ENCODE data around the gene CBX4.

The CBX4 gene

DNA sequence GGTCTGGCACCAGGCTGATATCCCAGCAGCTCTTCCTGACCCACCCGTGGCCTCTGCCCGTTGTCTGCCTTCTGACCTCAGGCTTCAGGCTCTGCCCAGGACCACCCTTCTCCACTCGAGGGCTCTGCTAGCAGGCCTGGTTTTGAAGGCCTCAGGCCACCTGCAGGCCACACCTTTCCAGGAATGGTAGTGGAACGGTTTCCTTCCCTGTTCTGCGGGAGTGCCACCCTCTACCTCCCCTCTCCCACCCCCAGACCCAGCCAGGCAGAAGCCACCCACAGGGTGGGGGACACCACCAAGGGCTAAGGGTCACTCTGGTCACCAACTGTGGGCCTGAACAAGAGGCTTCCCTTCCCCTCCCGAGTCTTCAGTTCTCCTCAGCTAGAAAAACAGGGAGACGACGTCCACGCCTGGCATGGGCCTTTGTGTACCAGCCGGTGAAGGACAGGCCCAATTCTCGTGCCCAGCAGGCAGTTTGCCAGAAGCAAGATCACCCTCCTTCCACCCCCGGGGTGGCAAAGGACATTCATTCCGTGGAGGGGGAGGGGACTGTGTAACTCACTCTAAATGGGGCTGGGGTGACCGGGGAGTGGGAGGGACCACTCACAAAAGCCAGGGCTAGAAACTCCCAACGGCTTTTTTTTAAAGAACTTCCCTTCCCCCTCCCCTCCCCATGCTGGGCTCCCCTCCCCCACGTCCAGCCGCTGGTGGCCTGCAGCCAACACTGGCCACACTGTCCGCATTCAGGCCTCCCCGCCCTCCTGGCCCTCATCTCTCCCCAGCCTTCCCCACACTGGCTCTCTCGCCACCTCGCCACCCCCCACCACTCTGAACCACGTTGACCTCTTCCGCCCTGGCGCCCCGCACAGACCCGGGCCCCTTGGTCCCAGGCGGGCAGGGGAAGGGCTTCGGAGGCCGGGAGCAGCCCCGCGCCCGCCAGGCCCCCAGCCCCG, 7.7 kb downstream of the CBX4 start:
- no peak for DNase-seq (ENCODE audit: low read depth in 2 of 3, low spot score in 1 of 3)

GRCh38 chr17:79830763-79831264, 8.4 kb downstream of the CBX4 start:
- no peak for DNase-seq (ENCODE audit: low read depth in 2 of 3, low spot score in 1 of 3)

GRCh38 chr17:79830303-79830702, 8.9 kb downstream of the CBX4 start:
- no peak for DNase-seq (ENCODE audit: low read depth in 2 of 3, low spot score in 1 of 3)

- no peak for DNase-seq (ENCODE audit: low read depth in 2 of 3, low spot score in 1 of 3)
Measured at GRCh38 chr17:79829457-79829856, 9.8 kb downstream of the CBX4 start.

DNA sequence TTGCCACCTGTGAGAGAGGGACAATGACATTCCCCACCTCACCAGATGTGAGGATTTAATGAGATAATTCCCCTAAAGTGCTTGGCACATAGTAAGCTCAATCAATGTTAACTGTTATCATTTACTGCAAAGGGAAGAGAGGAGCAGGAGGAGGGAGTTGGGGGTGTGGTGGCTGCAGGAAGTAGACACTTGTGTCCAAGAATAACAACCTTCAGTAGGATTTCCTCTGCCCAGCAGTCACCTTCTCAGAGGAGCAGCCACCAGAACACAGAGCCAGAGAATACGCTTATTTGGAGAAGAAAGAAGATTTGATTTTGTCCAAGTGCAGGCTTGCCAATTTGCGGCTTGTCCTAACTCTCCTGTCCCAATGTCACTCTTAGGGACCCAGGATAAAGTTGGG, 10.2 kb downstream of the CBX4 start:
- no peak for DNase-seq (ENCODE audit: low read depth in 2 of 3, low spot score in 1 of 3)

DNA sequence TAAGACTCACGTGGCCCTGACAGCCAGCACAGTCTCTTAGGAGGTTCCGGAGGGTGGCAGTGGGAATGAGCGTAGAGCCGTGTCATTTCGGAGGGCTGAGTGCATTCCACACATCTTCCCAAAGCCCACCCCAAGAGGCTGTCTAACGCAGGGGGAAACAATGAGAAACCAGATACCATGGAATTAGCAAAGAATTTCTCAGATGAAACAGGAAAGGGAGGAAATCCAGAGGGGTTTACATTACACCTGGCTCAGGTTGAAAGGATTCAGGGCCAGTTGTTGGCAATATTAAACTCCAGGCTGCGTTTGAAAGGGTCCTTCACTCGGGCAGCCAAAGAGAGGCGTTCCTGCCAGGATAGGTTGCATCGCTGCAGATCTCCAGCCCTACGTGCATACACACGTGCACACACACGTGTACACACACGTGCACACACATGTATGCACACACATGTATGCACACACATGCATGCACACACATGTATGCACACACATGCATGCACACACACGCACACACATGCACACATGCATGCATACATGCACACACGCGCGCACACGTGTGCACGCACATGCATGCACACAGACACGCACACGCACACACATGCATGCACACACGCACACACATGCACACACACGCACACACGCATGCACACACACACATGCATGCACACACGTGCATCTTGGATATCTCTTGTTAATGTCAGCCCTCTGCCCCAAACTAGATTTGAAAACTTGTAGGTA, 12.2 kb downstream of the CBX4 start:
- no peak for DNase-seq (ENCODE audit: low read depth in 2 of 3, low spot score in 1 of 3)

GRCh38 chr17:79826204-79826680, 13.0 kb downstream of the CBX4 start:
- DNase-seq (ENCODE audit: low read depth in 2 of 3, low spot score in 1 of 3) = no peak

GRCh38 chr17:79825580-79825921, 13.7 kb downstream of the CBX4 start:
- no peak for DNase-seq (ENCODE audit: low read depth in 2 of 3, low spot score in 1 of 3)

DNA sequence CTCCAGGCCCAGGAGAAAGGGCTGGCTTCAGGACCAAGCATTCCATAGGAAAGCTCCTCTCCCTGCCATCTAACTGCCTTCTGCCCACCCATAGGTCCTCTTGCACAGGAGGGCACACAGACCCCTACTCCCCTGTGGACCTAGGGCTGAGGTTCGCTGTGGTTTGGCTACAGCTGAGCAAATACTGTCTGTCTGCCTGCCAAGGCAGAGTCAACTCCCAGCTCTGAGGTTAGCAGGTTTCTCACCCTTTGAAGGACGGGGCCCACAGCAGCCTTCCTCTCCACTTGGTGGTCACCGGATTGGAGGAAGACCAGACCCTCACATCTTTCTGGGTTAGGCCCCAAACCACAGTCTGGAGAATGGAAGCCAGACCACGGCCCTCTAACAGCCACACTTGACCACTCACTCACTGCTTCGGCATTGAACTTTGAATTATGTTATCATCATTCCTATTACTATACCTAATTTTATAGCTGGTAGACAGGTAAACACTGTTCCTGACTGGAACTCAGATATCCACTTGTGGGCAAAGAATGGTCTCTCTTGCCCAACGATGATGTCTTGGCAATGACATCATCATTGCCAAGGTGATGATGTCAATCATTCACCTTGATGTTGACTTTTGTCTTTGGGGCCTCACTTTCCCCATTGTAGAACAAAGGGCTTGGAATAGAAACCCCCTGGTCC, 14.2 kb downstream of the CBX4 start:
- DNase-seq (ENCODE audit: low read depth in 2 of 3, low spot score in 1 of 3) = no peak

- no peak for DNase-seq (ENCODE audit: low read depth in 2 of 3, low spot score in 1 of 3)
Measured at GRCh38 chr17:79824234-79824633, 15.0 kb downstream of the CBX4 start.

GRCh38 chr17:79822583-79823124, 16.6 kb downstream of the CBX4 start:
- no peak for DNase-seq (ENCODE audit: low read depth in 2 of 3, low spot score in 1 of 3)

DNA sequence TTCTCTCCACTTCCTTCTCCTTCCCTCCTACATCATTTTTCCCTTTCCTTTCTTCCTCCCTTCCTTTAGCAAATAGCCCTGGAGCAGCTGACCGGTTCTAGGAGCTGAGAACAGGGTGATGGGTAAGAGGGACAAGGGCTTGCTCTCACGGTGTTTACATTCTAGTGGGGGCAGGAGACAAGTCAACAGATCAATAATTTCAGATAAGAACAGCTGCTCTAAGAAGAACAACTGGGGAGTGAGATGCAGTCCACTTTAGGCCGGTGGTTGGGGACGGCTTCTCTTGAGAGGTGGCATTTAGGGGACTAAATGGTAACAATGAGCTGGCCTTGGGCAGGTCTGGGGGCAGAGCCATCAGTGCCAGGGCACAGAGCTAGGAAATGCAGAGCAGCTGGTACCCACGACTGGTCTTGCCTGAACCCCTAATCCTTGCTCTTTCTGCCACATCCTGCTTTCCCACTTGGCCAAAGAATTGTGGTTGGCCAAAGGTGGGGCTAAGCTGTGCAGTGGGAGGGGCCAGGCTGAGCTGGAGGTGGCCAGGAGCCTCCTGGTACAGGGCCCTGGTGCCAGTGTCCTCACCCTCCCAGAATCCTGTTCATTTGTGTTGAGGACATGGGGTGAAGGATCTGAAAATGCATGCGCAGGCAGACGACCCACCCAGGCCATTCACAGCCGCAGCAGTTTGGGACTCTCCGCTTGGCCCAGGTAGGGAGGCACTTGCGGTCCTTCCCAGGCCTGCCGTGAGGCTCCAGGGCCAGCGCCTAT, 17.7 kb downstream of the CBX4 start:
- no peak for DNase-seq (ENCODE audit: low read depth in 2 of 3, low spot score in 1 of 3)

DNA sequence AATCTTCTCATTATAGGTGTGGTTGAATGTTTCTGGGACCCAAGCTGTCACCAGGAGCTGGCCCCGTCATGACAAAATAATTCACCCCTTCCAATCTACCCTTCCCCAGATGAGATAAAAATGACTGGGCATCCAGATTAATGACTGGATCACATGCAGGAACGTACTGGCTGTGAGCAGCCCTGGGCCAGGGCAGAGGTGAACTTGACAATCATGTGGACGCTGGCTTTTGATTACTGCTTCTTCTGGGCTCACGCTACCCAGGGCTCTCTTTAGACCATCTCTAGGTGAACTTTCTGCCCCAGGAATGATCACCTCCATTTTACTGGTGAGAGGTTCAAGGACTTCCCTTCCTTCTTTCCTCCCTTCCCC, 18.3 kb downstream of the CBX4 start:
- no peak for DNase-seq (ENCODE audit: low read depth in 2 of 3, low spot score in 1 of 3)

- no peak for DNase-seq (ENCODE audit: low read depth in 2 of 3, low spot score in 1 of 3)
Measured at GRCh38 chr17:79819534-79820276, 19.5 kb downstream of the CBX4 start.

- DNase-seq (ENCODE audit: low read depth in 2 of 3, low spot score in 1 of 3) = no peak
Measured at GRCh38 chr17:79819085-79819484, 20.2 kb downstream of the CBX4 start.

- DNase-seq (ENCODE audit: low read depth in 2 of 3, low spot score in 1 of 3) = no peak
Measured at GRCh38 chr17:79818026-79818758, 21.0 kb downstream of the CBX4 start.

- no peak for DNase-seq (ENCODE audit: low read depth in 2 of 3, low spot score in 1 of 3)
Measured at GRCh38 chr17:79815836-79816461, 23.3 kb downstream of the CBX4 start.

DNA sequence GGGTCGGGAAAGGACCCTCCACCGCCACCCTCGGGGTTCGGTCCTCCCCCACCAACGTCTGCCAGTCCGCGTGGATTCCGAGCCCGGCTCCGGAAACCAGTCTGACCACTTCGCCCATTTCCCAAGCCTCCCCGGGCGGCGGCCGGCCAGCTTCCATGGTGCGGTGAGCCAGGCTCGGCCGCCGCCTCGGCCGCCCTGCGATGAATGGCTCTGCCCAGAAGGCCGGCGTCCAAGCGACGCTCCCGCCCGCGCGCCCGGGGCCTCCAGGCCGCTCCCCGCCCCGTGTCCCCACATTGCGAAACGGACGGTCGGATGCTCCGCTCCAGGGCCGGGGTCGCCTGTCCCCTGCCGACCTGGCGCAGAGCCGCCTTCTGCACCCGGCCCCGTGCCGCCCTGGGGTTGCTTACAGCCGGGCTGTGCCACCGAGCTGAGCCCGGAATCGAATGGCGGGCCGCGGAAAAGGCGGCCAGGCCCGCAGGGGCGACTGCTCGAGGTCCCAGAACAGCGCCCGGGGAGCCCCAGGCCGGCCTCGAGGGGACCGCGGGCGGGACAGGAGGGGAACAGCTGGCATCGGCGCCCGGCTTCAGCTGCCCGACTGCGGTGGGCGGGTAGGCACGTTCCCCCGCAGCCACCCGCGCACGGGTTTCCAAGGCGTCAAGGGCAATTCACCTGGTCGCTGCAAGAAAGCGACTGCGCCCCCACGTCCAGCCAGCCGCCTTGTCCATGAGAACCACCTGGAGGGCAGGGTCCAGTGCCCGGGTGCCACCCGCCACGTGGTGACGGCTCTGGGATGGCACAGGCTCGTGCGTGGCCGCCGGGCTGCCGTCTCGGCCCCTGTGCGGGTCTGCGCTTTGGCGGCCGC, 24.0 kb downstream of the CBX4 start:
- DNase-seq (ENCODE audit: low read depth in 2 of 3, low spot score in 1 of 3) = no peak

Measured in stimulated activated CD4-positive, alpha-beta T cell treated with anti-CD3 and anti-CD28 coated beads, Interleukin-12 subunit alpha, Interleukin-12 subunit beta, amount 100 ng/mL, for 48 hours (primary cell).